ENCODE results near the gene TFAP2B. TPM values are rescaled to one million over a fixed set of nuclear protein-coding genes. Genes with fewer than 3 reads are reported as not detected.

Gene TFAP2B
- total RNA-seq, 1 experiment from 2014 or later, result not detected

- H3K23me2 ChIP-seq (ENCODE audit: insufficient read length, low read depth, low read length, poor library complexity, severe bottlenecking), result no peaks in the 10 kb centered on the region
- H3K4me2 ChIP-seq (ENCODE audit: insufficient read depth, insufficient read length, low read length), result no peak overlapping the region
- H3K9ac ChIP-seq (ENCODE audit: extremely low read depth, insufficient read length, low read length), result no peak overlapping the region
- no peak overlapping the region for H2AFZ ChIP-seq (ENCODE audit: low read length)
- Mint-ChIP-seq H3K27me3 (ENCODE audit: low read depth) (peaks cover 32% of the 10 kb centered on the region), H3K4me3 (no peak overlapping the region), H3K9me3 (peaks cover 0 to under 1% of the 10 kb centered on the region in 2 experiments; a peak in 1 of 5 replicates), H3K4me1 (peaks cover 14 to 18% of the 10 kb centered on the region in 2 experiments), H3K36me3 (ENCODE audit: insufficient read depth in 1 of 3, low read depth in 3 of 3) (no peaks in the 10 kb centered on the region), H3K27ac (no peak overlapping the region)
- H3K14ac ChIP-seq (ENCODE audit: insufficient read depth, low read length), result no peak overlapping the region
- no peaks in the 10 kb centered on the region for H3K79me1 ChIP-seq (ENCODE audit: insufficient read depth, low read depth, low read length, poor library complexity, severe bottlenecking)
- no peak overlapping the region for H3K27ac ChIP-seq (ENCODE audit: insufficient read length, low read depth, low read length)
- no peaks in the 10 kb centered on the region for H3K4me1 ChIP-seq (ENCODE audit: insufficient read depth, low read length)
- H3K18ac ChIP-seq (ENCODE audit: insufficient read length, low read depth, low read length), result no peak overlapping the region
- H2BK5ac ChIP-seq (ENCODE audit: insufficient read length, low read length), result no peak overlapping the region
- no peak for TF ChIP-seq CTCF (conservative IDR thresholded peaks at IDR 0.05)
- H3K23ac ChIP-seq (ENCODE audit: insufficient read length, low read depth, low read length), result no peak overlapping the region
- no peak overlapping the region for H4K8ac ChIP-seq (replicated peaks; ENCODE audit: insufficient read length, low read depth, low read length)
- H2BK20ac ChIP-seq (ENCODE audit: low read depth, low read length, poor library complexity, severe bottlenecking), result no peak overlapping the region
- H2BK120ac ChIP-seq (ENCODE audit: low read depth, low read length, poor library complexity, severe bottlenecking), result no peak overlapping the region
- no peak overlapping the region for H4K91ac ChIP-seq (ENCODE audit: insufficient read length, low read depth, low read length)
- no peak for DNase-seq
- H3T11ph ChIP-seq (ENCODE audit: low read length), result no peak overlapping the region
- no peaks in the 10 kb centered on the region for H4K20me1 ChIP-seq (ENCODE audit: control insufficient read depth, insufficient read depth, insufficient read length)
- H2AK5ac ChIP-seq (ENCODE audit: insufficient read length, low read length), result no peak overlapping the region
- H3K79me2 ChIP-seq (ENCODE audit: insufficient read depth, low read length), result no peaks in the 10 kb centered on the region
- no CpG with 5 or more reads among the region's 1 CpG for WGBS (ENCODE audit: extremely low coverage, insufficient read length, low lambda C conversion rate)
- H3K9me3 ChIP-seq (ENCODE audit: control insufficient read depth, low read depth, low read length), result no peaks in the 10 kb centered on the region
- H3K56ac ChIP-seq (ENCODE audit: insufficient read length, low read depth, low read length), result no peak overlapping the region
- H3K4ac ChIP-seq (ENCODE audit: low read depth, low read length), result no peak overlapping the region
- H3K27me3 ChIP-seq (ENCODE audit: insufficient read depth, low read length), result no peaks in the 10 kb centered on the region
- no peak overlapping the region for H2BK15ac ChIP-seq (ENCODE audit: low read depth, low read length)
- no peak overlapping the region for H2BK12ac ChIP-seq (ENCODE audit: insufficient read length, low read depth, low read length)
- H4K5ac ChIP-seq (ENCODE audit: insufficient read length, low read depth, low read length), result no peak overlapping the region
Observed at GRCh38 chr6:50861692-50862091, 43.0 kb downstream of the TFAP2B start.

All from H9 (cell line).